ENCODE data around the gene ARID1B. TPM values are rescaled to one million over a fixed set of nuclear protein-coding genes. Genes with fewer than 3 reads are reported as not detected.

The ARID1B gene
- total and polyA plus RNA-seq, 2 of the 13 experiments (the other 11 are each of a cell fraction or from before 2014, with no cell fraction given), result 20.1 to 32.6 TPM

DNA sequence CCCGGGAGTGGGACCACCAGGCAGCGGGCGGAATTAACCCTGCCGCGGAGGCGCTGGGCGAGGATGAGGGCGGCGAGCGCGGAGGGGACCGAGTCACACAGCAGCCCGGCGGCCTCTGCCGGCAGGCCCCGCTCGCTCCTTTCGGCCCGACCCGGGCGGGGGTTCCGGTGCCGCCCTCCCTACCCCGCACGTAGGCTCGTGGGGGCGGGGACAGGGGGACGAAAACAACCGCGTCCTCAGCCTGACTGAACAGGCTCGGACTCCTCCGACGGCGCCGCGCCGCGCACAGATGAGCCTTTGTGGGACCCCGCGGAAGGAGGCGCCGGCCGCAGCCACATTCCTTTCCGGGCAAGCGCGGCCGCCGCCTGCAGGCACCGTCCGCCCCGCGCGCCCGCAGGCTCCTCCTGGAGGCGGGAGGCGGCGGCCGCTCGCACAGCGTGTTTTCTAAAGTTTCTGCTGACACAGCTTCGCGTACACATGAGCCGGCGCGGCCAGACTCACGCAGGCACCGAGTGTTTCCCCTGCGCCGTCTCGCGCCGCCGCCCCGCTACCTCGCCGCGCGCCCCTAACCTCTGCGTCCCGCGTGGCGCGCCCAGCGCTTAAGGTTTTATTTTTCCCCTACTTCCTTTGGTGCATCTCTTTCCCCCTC lies 244.3 kb downstream of the ARID1B start (continued):
- TF ChIP-seq, protein P1, sequence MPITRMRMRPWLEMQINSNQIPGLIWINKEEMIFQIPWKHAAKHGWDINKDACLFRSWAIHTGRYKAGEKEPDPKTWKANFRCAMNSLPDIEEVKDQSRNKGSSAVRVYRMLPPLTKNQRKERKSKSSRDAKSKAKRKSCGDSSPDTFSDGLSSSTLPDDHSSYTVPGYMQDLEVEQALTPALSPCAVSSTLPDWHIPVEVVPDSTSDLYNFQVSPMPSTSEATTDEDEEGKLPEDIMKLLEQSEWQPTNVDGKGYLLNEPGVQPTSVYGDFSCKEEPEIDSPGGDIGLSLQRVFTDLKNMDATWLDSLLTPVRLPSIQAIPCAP (CRISPR knock-in tag; IDR thresholded peaks at IDR 0.05; ENCODE audit: low read depth), result 0 out of 2 replicates have a peak, but pooled peaks have one; percentile 48
- TF ChIP-seq HNRNPK (IDR thresholded peaks at IDR 0.05; ENCODE audit: low read depth, low read length, poor library complexity, severe bottlenecking), result peak; percentile 85
- TF ChIP-seq ZNF121 (CRISPR knock-in tag; IDR thresholded peaks at IDR 0.05), result peak; percentile 49
- TF ChIP-seq ZNF563 (CRISPR knock-in tag; IDR thresholded peaks at IDR 0.05), result peak; percentile 86; the same call in 1 of the 2 replicates
- 0 out of 2 replicates have a peak, but pooled peaks have one; percentile 21 for TF ChIP-seq CENPT (CRISPR knock-in tag; IDR thresholded peaks at IDR 0.05; ENCODE audit: low read depth)
- no peak for TF ChIP-seq ZFP36 (IDR thresholded peaks at IDR 0.05; ENCODE audit: borderline replicate concordance, low read depth, low read length, partially characterized antibody)
- no peak for TF ChIP-seq PRPF4 (IDR thresholded peaks at IDR 0.05; ENCODE audit: low read depth, low read length, poor library complexity, severe bottlenecking)
- TF ChIP-seq HDAC1 (CRISPR knock-in tag; IDR thresholded peaks at IDR 0.05), result peak; percentile 85; the same call in 1 of the 2 replicates
- peak; percentile 74 for TF ChIP-seq ARNTL (CRISPR knock-in tag; IDR thresholded peaks at IDR 0.05)
- no peak for TF ChIP-seq PLRG1 (conservative IDR thresholded peaks at IDR 0.05)
- peak; percentile 59; the same call in 1 of the 2 replicates for TF ChIP-seq ZBTB3 (CRISPR knock-in tag; IDR thresholded peaks at IDR 0.05; ENCODE audit: borderline replicate concordance, low read depth)
- TF ChIP-seq ZNF136 (CRISPR knock-in tag; IDR thresholded peaks at IDR 0.05; ENCODE audit: low read depth), result 0 out of 2 replicates have a peak, but pooled peaks have one; percentile 83
- TF ChIP-seq SATB2 (CRISPR knock-in tag; IDR thresholded peaks at IDR 0.05), result peak; percentile 24
- TF ChIP-seq RFX3 (CRISPR knock-in tag; IDR thresholded peaks at IDR 0.05), result no peak
- peak; percentile 65; the same call in 1 of the 2 replicates for TF ChIP-seq ZNF766 (CRISPR knock-in tag; IDR thresholded peaks at IDR 0.05; ENCODE audit: borderline replicate concordance)
- peak; percentile 78; the same call in 1 of the 2 replicates for TF ChIP-seq REL (CRISPR knock-in tag; conservative IDR thresholded peaks at IDR 0.05)
- TF ChIP-seq NRL (CRISPR knock-in tag; IDR thresholded peaks at IDR 0.05; ENCODE audit: borderline replicate concordance), result peak; percentile 97; the same call in 1 of the 2 replicates
- peak; percentile 97 for TF ChIP-seq ZNF430 (CRISPR knock-in tag; IDR thresholded peaks at IDR 0.05)
- TF ChIP-seq, protein P2, sequence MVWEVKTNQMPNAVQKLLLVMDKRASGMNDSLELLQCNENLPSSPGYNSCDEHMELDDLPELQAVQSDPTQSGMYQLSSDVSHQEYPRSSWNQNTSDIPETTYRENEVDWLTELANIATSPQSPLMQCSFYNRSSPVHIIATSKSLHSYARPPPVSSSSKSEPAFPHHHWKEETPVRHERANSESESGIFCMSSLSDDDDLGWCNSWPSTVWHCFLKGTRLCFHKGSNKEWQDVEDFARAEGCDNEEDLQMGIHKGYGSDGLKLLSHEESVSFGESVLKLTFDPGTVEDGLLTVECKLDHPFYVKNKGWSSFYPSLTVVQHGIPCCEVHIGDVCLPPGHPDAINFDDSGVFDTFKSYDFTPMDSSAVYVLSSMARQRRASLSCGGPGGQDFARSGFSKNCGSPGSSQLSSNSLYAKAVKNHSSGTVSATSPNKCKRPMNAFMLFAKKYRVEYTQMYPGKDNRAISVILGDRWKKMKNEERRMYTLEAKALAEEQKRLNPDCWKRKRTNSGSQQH (CRISPR knock-in tag; IDR thresholded peaks at IDR 0.05; ENCODE audit: low read depth), result peak; percentile 88
- TF ChIP-seq RCOR2 (CRISPR knock-in tag; IDR thresholded peaks at IDR 0.05), result no peak
- peak; percentile 98 for TF ChIP-seq ZNF777 (CRISPR knock-in tag; IDR thresholded peaks at IDR 0.05)
- no peak for TF ChIP-seq ZNF562 (CRISPR knock-in tag; IDR thresholded peaks at IDR 0.05; ENCODE audit: borderline replicate concordance)
- TF ChIP-seq ARID2 (CRISPR knock-in tag; IDR thresholded peaks at IDR 0.05; ENCODE audit: borderline replicate concordance), result peak; percentile 51; the same call in 1 of the 2 replicates
